ENCODE measurements around the gene NFYC.

NFYC gene

DNA sequence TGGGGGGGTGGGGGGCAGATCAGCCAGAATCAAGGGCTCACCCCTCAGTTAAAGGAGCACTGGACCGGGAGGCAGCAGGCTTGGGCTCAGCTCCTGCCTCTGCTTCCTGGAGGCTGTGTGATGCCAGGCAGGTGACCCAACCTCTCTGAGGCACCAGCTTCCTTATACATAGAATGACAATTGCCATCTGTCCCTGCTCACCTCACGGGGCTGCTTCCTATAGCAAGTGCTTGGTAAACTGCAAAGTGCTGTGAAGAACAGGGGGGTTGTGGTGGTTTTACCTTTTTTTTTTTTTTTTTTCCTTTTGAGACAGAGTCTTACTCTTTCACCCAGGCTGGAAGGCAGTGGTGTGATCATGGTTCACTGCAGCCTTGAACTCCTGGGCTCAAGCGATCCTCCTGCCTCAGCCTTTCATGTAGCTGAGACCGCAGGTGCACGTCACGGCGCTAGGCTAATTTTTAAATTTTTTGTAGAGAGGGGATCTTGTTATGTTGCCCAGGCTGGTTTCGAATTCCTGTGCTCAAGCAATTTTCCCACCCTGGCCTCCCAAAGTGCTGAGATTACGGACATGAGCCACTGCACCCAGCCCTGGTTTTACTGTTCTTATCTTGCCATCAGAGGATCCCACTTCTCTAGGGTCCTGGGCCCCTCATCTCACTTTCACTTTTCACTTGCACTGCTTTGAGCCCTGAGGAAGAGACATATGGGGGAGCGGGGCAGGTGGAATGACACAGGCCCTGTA lies 103.6 kb downstream of the NFYC start:
- in situ Hi-C loops (cut with MboI; ENCODE audit: low sequenced_read_pairs): no loop called here

DNA sequence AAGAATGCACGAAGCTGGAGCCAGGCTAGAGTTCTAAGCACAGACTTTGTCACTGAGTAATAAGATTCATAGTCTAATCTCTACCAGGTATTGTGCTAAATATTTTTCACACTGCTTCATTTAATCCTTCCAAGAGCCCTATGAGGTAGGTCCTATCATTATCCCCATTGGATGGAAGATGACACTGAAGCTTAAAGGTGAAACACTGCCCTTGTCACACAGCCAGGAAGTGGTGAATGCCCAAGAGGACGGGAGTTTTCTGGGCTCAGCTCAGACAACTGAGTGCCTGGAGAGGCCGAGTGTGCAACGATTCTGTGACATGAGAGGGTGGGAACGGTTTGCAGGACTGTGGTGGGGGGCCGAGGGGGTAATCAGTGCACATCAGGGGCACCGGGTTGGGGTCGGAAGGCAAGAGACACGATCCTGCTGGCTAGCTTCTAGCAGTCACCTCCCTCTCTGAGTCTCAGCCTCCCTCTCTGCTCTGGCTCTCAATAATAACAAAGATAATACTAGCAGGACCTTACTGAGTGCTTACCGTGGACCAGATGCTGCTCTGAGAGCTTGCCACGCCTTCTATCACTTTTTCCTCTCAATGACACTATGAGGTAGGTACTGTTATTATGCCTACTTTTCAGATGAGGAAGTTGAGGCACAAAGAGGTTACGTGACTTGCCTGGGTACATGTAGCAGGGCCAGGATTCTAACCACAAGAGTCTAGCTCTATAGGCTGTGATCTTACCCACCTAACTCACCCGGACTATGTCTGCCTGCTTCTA lies 104.5 kb downstream of the NFYC start:
- in situ Hi-C loops (cut with MboI; ENCODE audit: low sequenced_read_pairs): no loop called here

DNA sequence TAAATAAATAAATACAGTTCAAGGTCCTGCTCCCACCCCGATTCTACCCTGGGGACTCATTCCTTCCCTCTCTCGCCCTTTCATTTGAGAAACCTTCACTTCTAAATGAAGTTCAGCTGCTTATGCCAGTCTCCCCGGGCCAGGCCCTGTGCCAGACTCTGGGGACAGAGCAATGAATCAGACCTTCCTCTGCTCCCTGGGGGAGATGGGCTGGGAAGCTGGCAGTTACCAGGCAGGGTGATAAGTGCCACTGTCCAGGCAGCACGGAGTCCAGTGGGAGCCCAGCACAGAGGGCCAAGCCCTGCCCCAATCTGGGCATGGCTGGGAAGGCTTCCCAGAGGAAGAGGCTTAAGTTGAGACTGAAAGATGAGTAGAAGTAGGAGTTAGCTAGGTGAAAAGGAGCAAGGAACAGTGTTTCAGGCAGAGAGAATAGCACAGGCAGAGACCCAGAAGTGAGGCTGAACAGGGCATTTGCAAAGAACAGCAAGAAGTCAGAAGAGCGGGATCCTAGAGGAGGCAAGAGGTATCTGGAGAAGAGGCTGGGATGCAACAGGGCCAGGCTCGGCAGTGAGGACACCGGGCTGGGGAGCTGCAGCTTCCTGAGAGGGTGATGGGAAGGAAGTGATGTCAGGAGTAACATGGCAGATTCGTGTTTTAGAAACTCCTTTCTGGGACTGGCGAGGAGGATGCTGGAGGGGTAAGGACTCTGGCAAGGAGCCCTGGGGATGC lies 105.6 kb downstream of the NFYC start:
- in situ Hi-C loops (cut with MboI; ENCODE audit: low sequenced_read_pairs): no loop called here

DNA sequence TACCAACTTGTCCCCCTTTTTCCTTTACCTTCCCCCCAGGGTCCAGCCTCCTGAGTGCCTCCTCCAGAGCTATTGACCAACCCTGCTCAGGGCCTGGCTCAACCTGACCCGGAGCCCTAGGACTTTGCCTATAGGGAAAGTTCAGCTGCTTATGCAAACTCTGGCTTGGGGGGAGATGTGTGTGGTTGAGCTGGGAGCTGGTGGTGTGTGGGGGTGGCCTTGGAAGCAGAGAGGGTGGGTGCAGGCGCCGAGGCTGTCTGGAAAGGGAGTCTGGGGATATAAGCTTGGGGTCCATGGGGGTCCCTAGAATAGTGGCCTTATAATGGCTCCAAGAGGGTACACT lies 106.1 kb downstream of the NFYC start:
- in situ Hi-C loops (cut with MboI; ENCODE audit: low sequenced_read_pairs): no loop called here

DNA sequence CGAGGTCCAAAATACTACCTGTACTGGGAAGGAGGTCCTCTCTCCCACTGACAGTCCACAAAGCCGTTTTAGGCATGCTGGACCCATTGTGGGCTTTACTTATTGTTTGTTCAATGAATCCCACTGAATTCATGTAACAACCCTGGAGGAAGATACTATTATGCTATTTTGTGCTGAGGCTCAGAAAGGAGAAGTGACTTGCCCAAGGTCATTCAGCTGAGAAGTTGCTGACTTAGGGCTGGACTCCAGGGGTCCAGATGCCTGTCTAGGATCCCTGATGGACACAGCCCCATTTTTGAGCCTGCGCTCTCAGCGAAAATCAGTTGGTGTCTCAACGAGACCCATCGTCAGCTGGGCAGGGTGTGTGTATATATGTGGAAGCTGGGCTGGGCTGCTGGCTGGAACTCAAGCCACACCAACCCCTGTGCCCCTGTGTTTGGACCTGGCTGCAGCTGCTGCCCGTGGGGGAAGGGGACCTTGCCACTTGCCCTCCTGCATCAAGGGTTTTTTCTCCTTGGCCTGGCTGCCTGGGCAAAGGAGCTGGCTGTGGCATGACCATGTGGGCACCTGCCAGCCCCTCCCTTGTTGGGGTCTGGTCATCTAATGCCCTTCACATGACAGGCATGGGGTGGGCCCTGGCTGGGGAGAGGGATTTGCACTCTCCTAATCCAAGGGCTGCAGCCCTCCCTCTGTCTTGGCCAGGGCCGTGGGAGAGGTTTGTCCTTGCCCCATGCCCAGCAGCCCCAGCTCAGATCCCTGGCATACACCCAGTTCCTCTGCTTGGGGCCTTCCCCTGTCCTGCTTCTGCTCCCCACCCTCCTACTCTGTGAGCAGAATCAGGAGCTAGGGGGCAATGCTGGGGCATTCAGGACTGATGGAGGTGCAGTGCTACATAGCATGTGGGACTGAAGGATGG lies 107.1 kb downstream of the NFYC start:
- in situ Hi-C loops (cut with MboI; ENCODE audit: low sequenced_read_pairs): no loop called here

DNA sequence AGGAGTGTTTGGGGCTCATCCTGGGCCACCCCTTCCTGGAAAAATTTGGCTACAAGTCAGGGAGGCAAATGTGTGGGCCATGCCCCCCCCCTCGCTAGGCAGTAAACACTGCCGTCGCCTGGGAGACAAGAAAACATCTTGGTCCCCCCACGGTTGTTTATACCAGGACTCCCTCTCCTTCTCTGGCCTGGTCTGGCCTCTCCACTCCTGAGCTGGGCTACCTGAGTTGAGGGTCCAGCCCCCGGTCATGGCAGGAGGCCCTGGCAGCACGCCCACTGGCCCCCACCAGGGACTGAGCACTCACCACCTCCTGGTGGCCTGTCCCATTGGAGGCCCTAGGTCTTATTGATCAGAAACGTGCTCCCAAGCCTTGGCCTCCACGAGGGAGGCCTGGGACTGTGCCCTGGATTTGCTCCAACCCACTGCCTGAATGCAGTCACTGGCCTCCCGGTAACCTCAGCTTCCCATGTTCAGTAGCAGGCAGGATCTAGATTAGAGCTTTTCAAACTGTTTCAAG lies 107.9 kb downstream of the NFYC start:
- in situ Hi-C loops (cut with MboI; ENCODE audit: low sequenced_read_pairs): no loop called here

DNA sequence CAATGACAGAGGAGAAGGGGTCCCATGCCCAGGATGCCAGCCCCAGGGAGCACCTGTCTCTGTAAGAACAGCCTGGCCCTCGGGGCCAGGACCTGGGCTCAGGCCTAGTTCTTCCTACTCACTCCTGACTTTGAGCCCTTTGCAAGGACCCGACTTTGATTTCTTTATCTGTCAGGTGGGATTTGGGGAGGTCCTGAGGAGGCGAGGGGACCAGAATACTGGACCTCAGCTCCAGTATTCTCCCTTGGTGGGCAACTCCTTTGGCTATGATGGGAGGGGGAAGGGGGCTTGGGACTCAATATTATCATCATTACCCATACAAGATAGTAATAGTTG lies 110.2 kb downstream of the NFYC start:
- in situ Hi-C loops (cut with MboI; ENCODE audit: low sequenced_read_pairs): no loop called here

DNA sequence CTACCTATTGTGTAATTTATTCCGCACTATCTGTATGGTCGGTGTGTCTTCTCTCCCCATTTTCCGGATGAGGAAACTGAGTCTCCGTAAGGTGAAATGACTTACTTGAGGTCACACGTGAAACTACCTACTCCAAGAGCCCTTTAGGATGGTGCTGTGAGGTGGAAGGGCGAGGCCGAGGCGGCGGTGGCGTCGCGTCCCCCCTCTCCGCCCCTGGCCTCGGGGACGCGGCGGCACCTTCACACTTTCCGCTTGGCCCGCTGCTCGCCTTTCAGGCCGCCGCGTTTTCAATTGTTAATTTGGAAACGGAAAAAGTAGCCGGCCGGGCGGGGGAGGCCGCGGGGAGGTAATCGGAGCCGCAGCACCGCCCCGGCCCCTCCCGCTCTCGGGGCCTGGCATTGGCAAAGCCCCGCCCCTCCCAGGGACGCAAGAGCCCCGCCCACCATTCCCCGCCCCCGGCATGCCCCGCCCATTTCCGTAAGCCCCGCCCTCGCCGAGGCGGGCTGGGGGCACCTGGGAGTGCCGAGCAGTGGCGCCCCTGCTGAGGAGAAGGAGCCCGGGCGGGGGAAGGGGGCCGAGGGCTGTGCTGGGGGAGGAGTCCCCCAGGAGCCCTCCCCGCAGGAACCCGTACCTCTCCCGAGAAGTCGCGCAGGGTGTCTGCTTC lies 110.7 kb downstream of the NFYC start:
- in situ Hi-C loops (cut with MboI; ENCODE audit: low sequenced_read_pairs): no loop called here

DNA sequence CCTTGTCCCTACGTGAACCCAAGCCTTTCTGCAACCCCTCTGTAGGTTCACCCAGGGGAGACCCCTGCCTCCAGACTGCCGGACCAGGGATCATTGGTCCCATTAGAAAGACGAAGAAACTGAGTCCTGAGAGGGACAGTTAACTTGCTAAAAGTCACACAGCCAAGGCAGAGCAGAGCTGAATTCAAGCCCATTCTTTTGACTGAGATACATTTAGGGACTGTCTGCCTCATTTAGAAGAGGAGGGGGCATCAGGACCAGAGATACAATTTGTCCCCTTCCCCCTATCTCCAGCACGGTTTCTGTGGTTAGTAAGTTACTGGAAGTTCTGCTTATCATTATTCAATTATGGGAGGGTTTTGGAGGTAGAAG lies 111.2 kb downstream of the NFYC start:
- in situ Hi-C loops (cut with MboI; ENCODE audit: low sequenced_read_pairs): no loop called here

DNA sequence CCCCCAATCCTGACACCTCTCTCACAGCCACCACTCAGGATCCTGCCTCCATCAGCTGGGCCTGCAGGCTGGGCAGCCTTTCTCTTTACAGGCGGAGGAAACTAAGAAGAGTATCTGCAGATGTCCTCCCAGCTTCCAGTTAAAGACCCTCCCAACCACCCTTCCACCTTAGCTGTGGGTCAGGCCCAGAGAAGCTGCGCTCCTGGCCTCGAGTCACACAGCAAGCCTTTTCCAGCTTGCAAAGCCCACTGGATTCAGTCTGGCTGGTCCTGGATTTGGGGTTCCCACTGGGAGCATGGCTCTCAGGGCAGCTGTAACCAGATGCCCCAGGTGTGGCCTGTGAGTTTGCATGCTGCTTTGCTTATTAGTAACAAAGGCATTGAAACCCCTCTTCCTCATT lies 111.9 kb downstream of the NFYC start:
- in situ Hi-C loops (cut with MboI; ENCODE audit: low sequenced_read_pairs): no loop called here

DNA sequence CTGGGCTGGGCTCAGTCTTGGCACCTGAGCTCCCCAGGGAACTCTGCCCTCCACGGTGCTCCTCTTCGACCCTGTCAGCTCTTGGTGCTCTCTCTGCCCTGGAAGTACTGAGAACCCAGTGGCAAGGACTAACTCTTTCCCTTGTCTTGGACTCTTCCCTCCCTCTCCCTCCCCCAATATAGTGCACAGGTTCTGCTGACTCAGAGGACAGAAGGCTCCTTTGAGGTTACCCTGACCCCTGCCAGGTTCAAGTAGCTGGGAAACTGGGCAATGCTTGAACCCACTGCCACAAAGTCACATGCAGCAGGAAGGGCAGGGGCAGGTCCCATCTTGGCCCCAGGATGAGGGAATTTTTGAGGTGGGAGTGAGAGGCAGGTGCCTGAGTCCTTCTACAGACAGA lies 112.4 kb downstream of the NFYC start:
- in situ Hi-C loops (cut with MboI; ENCODE audit: low sequenced_read_pairs): no loop called here

DNA sequence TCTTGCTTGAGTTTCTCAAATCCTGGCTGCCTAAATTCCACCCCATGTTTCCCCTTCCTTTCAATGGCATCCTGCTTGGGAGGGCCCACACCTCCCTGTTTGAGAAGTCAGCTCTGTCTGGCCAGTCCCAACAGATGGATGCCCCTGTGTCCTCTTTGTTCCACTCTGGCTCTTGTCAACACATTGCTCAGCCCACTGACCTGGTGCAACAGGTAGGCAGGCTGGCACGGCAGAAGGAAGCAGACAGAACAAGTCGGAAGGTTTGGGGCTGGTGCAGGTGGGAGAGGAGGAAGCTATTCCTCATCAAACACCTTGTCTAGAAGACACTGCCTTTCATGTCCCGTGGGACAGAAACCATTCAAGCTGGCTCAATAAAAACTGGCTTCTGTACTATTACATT lies 114.7 kb downstream of the NFYC start:
- in situ Hi-C loops (cut with MboI; ENCODE audit: low sequenced_read_pairs): no loop called here

DNA sequence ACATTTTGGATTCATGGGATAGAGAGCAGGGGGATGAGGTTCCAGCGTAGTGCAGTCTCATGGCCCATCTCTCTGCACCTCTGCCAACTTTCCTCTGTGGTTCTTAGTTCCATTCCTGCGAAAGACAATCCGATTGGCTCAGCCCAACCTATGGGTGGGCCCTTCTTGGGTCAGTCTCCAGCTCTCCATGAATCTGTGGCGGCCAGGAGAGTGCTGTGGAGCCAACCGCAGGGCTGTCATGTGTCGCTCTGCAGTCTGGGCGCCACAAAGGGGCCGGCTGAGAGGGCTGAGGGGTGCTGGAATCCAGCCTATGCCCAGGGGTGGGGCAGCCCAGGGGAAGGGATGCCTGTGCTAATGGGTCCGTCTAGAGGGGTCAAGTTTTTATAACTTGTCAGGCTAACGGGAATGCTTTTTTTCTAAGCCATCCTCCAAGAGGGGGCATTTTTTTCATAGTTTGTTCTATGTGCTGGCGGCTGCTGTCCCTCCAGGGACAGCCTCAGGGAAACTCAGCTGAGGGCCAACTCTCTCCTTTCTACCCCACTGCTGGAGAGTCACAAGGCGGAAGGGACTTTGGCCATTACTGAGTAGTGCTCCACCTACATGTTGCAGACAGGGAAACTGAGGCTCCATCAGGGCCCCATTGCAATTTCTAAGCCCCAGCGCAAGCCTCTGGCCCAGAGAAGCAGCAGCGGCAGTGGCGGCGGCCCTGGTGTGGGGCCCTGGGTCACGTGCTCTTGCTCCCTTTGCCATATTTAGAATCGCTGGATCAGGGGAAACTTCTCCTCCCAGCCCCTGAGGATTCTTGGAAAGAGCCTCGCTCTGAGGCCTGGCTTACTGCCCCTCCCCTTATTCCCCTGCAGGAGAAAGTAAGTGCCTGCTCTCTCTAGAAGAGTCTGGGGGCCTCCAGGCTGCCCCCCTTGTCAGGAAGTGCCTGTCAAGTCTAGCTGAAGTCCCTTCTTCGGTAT lies 115.5 kb downstream of the NFYC start:
- in situ Hi-C loops (cut with MboI; ENCODE audit: low sequenced_read_pairs): no loop called here

DNA sequence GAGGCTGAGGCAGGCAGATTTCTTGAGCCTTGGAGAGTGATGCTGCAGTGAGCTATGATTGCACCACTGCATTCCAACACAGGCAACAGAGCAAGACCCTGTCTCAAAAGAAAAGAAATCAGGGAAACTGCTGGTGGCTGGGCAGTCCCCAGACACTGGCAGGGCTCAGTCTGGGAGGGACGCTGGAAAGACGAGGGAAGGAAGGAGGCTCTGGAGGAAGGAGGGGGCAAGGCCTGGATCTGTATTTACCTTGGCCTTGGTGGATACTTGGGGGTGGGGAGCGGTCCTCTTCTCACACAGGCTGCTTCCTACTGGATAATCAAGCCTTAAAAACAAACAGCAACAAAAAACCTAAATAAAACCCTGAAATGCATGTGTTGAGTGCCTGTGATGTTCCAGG lies 116.5 kb downstream of the NFYC start:
- in situ Hi-C loops (cut with MboI; ENCODE audit: low sequenced_read_pairs): no loop called here

DNA sequence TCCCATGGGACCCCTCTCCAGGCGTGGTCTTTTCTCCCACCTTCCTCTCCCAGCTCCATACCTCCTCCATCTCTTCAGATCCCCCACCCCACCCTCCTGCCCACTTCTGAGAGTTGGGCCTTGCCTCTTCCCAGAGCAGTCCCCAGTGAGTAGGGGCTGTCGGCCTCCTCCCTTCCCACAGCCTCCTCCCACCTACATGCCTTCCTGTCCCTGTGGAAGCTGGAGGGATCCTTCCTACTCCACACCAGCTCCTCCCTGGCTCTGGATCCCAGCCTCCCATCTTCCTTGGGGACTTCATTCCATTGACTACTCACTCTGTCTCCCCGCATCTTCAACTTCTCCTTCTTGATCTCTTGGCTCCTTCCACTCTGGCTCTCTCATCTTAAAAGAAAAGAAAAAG lies 116.9 kb downstream of the NFYC start:
- in situ Hi-C loops (cut with MboI; ENCODE audit: low sequenced_read_pairs): no loop called here

DNA sequence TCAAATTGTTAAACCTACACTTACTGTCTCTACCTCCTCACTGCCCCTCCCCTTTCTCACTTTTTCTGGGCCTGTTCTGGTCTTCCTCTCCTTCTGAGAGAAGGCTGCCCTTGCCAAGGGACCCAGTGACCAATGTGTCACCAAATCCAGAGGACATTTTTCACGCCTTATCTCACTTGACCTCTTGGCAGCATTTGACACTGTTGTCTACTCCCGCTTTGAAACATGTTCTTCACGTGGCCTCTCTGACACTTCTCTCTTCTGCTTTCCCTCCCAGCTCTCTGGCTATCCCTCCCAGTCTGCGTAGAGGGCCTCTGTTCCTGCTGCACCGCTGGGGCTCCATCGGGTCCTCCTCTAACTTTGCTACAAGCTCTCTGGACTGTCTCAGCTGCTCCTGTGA lies 117.4 kb downstream of the NFYC start:
- in situ Hi-C loops (cut with MboI; ENCODE audit: low sequenced_read_pairs): no loop called here

DNA sequence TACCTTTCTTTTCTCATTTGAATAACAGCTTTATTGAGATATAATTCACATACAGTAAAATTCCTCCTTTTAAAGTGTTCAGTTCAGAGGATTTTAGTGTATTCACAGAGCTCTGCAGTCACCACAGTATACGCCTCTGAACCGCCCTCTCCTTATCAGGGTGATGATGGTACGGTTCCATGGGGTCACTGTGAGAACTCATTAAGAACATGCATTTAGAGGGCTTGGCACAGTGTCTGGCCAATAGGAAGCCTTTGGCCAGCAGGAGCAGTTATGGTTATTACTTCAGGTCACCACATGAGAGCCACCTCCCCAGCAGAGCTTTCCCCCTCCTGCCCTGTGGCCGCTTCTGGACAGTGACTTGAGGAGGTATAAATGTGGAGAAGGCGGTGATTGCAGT lies 119.4 kb downstream of the NFYC start:
- in situ Hi-C loops (cut with MboI; ENCODE audit: low sequenced_read_pairs): no loop called here

DNA sequence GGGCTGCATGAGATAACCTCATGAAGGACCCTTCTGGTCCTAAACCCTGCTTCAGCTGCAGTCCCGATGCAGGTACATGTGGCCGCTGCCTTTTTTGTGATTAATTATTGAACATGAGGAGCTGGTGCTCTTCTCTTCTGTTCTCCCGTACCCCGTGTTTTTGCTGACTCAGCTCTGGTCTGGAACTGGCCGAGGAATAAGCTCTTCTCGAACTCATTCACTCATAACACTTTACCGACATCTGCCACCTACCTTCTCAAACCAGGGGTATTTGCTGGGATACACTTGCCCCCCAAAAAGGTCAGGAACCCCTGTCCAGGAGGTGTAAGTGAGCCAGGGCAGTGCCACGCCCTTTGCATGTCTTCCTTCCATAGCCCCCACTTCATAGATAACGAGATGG lies 123.9 kb downstream of the NFYC start:
- in situ Hi-C loops (cut with MboI; ENCODE audit: low sequenced_read_pairs): no loop called here

DNA sequence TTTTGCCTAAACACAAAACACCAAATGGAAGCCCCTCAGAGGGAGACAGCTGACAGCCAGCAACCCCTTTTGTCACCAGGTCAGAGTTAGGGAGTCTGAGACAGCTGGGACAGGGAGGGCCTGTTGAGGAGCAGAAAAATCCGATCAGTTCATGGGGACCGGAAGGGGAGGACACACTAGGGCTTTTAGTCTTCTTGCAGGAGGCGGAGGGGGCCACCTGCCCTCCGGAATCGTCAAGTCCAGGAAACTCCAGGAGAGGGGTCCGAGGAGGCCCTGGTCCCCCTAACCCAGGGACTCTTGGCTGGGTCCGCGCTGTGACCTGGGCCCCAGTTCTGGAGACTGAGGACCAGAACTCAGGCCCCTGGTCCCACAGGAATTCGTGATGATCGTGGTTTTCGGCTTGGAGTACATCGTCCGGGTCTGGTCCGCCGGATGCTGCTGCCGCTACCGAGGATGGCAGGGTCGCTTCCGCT lies 126.3 kb downstream of the NFYC start:
- in situ Hi-C loops (cut with MboI; ENCODE audit: low sequenced_read_pairs): no loop called here
